ENCODE measurements around the gene MAML2. TPM values are rescaled to one million over a fixed set of nuclear protein-coding genes. Genes with fewer than 3 reads are reported as not detected.

MAML2 gene
- total RNA-seq, 1 donor from 2014 or later: 4.8 TPM

DNA sequence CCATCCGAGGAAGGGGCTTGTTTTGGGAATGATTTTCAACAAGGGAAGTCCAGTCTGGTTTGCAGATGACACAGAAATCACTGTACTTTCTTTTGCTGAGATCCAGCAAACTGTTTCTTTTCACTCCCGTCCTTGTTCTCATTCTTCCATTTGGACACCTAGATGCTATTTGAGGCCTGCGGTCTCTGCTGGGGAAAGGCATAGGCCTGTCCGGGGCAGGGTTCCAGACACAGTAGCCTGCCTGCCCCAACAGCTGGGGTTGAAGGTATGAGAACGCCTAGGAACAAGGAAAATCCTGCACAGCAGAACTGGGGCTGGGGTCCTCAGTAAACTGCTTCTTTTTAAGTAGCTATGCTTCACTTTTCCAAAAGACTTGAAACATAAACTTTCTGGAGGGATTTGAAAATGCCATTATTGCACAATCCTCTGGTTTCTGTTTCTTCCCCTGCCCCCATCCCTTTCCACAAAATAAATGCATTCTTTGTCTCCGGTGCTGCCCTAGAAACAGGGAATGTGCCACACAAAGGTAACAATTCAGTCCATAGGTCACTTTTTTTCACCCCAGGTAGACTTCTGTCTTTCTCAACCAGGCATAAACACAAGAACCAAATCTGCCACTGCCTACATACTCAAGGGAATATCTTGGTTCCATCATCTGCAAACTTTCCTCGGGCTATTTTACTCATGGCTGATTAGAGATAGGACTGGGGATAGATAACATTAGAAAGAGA lies 244.3 kb downstream of the MAML2 start:
- DNase-seq: no peak

GRCh38 chr11:96097844-96098421 lies 245.1 kb downstream of the MAML2 start:
- no peak for DNase-seq

DNA sequence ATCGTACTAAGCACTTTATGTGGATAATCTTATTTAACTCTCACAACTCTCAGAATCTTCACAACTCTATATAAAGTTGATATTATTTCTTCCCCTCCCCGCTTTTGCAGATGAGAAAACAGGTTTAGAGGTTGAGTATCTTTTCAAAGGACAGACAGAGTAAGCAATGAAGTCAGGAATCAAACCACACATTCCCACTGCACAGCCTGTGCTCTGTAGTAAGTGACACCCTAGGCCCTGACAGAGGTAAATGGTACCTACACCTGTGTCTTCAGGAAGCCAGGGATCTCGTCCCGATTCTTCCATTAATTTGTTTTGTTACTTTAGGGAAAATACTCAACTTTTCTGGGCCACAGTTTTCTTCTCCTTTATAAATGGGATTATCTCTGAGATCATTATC lies 246.6 kb downstream of the MAML2 start:
- DNase-seq: no peak

DNA sequence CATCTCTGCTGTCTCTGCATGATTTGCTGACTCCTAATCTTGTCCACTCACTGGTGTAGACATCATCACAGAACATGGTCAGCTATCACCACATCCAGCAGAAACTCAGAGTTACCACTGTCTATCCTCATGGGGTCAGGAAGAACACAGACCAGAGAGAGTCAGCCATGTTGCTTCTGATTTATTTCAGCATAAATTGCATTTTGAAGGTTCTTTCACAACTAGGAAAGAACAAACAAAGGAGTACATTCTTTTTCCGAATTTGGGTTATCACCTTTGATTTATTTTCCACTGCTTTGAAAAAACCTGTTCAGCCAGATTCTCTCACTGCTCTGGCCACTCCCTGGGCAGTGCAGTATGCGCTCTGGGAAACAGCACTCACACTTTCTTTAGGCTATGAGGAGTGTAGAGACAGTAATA lies 247.1 kb downstream of the MAML2 start:
- DNase-seq: no peak

DNA sequence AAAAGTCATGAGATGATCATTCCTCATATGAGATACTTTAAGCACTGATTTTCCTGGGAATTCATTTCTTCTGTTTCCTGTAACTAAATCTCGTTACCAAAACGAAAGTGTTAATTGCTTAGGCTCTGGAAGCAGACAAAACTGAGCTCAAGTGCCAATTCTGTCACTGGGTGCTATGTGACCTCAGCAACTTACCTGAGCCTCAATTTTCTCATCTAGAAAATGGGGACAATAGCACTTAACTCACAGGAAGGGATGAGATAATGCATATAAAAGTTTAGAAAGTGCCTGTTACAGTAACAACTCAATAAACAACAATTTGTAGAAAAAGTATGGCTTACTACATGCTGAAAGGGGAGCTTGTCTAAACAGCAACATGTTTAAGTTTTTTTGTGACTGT lies 248.8 kb downstream of the MAML2 start:
- DNase-seq: no peak

- DNase-seq: no peak
These were observed 250.5 kb downstream of the MAML2 start for GRCh38 chr11:96092511-96092910.

- no peak for DNase-seq
These were observed 251.5 kb downstream of the MAML2 start for GRCh38 chr11:96091476-96091875.

DNA sequence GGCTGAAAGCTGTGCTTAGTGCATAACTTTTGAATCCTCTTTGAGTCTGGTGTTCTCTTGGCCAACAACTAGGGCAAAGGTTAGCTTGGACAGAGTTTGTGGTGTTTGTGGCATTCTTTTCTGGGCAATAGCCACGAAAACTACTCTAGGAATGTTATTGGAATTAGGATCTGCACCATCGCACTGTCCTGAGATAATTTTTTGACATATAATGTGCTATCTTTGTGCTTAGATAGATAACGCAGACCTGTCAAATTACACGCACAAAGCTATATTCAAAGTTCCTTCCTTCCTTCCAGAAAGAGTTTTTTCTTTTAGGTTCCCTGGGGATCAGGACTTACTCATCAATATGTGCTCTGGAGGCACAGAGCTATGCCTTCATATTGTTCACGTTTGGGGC lies 252.3 kb downstream of the MAML2 start:
- DNase-seq: no peak

GRCh38 chr11:96088914-96089313 lies 254.1 kb downstream of the MAML2 start:
- no peak for DNase-seq

DNA sequence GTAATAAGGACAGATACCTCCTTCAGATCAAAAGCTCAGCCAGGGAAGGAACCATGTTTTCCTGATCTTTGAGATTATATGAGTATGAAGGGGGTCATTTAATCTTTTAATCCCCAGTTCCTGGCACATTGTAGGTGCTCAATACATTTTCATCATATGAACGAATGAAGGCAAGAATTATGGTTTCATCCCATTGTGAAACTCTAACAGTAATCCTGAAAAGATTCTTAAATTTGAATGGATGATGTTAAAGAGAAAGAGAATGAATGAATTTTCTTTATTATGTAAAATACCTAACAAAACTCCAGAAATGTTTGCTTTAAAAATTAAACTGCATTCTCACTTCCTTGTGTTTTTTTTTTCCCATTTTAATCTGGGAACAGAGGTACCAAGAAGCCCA lies 256.9 kb downstream of the MAML2 start:
- DNase-seq: no peak

- no peak for DNase-seq
These were observed 257.6 kb downstream of the MAML2 start for GRCh38 chr11:96085319-96085930.

GRCh38 chr11:96084610-96085318 lies 258.2 kb downstream of the MAML2 start:
- no peak for DNase-seq

DNA sequence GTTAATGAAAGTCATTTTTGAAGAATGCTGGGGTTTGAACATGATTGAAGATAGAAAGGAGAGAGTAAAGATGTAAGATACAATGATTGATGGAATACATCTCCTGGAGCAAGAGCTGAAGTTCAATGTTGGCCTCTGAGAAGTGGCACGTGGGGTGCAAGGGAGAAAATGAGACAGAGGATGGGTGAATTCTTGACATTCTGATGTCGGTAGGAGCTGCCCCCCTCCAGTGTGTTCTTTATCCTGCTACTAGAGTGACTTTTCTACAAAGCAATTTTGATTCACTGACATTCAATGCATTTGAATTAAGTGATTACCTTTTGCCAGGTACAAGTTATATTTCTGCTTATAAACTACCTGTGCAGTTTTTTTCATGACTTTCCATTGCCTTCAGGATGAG lies 260.1 kb downstream of the MAML2 start:
- no peak for DNase-seq

DNA sequence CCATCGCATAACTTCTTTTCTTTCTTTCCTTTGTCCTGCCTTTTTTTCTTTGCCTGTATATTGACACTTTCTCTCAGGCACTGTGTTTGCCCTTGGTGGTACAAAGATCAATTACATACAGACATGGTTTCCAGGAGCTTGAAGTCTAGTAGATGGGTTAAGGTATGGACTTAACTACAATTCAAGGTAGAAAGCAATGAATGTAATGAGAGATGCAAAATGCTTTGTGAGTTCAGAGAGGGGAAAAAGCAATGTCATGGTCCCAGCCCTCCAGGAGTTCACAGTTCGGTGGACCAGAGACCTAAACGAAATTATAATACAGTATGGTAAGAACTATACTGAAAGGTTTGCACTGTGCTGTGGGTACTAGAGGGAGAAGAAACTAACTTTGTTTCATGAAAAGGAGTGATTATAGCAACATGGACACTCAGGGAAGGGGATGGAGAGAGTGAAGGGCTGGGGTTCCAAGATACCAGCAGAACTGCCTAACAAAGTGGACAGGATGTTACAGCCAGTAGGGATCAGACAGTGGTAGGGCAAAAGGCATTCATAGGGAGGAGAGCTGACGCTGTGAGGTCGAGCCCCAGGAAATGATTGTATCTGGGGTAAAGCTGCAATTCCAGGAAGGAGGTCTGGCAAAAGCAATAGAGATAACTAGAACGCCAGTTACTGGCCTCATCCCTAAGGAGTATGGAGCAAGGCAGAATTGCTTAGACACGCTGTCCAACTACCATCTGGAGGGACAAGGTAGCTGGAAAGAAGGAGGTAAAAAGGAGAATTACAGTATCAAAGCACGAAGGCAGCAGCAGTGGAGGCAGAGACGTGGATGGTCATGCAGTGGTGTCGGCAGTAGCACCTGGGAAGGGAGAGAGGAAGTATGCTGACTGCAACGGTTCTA lies 260.7 kb downstream of the MAML2 start:
- no peak for DNase-seq

DNA sequence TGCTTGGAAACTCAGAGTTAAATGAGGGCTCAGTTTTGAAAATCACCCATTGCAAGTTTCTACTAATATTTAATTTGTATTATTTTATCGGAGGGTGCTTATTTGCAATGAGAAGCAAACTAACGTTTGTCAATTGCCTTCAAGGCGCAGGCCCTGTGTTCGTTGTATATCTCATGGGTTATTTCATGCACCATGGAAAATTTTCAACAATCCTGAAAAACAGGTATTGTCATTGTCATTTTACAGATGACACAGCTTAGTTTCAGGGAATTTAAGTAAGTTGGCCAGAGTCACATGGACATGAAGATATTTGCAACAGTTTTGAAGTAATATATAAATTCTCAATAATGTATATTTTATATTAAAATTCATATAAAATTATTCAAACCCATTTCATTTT lies 261.4 kb downstream of the MAML2 start:
- DNase-seq: no peak

DNA sequence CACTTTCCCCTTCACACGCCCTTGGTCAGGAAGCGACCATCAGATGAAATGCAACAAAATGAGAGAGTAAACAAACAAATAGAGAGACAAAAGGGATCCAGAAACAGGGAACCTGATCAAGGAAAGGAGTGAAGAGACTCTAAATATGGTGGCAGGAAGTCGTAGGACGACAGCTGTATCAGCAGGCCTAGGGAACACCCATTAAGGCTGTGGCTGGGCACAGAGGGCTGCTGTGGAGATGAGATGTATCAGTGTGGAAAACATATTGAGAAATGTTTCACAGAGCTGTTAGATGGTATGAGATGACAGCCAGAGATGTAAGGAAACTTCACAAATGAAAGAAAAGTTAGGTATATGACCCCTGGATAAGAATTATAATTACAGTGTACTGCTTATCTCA lies 263.3 kb downstream of the MAML2 start:
- DNase-seq: no peak

GRCh38 chr11:96075532-96075959 lies 267.4 kb downstream of the MAML2 start:
- no peak for DNase-seq

- DNase-seq: no peak
These were observed 268.3 kb downstream of the MAML2 start for GRCh38 chr11:96074551-96075310.

DNA sequence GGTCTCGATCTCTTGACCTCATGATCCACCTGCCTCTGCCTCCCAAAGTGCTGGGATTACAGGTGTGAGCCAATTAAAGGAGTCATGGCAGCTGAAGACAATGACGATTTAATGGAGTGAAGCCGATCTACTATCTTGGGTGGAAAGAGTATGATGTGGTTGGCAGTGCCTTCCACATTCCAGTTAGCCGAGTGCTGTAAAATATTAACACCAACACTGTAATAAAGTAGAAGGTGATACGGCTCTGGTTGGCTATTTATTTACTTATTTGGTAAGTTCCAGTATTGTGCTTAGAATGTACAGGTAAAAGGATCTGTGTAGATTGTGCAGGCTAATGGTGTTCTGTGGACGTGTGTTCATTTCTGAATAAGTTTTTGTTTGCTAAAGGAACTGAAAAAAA lies 269.5 kb downstream of the MAML2 start:
- no peak for DNase-seq

DNA sequence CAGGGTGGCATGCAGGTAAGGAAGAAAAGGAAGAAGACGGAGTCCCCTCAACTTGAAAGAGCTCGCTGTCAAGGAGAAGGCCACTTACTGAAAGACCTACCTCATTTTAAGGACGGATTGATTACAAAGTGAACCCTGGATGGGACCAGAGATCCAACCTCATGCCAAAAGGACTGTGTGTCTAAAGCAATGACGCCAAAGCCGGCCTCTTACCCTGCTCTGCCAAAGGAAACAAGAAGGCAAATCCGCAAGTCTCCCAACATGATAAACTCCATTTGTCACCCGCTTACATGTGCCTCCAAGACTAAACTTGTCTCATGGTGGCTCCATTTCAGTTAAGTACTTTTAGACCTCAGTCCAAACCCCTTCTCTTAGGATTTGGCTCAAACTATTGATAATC lies 270.4 kb downstream of the MAML2 start:
- DNase-seq: no peak

DNA sequence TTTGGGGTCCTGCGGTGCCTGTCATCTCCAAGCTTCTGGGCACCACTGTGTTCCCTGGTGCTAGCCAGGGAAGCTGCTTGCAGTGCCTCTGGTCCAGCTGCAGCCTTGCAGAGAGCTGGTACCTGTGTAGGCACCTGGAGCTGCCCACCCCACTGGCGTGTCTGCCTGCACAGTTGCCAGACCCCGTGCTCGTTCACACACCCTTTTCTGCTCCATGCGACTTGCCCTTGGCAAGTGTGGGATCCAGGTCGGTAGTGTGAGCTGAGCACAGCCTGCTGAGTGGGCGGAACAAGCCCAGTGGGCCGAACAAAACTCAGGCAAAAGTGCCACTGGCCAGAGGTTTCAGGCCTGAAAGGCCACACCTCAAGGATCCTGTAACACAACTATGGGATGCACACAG lies 272.5 kb downstream of the MAML2 start:
- DNase-seq: no peak

Data from occipital lobe (tissue), 2 donors.